HepG2 (cell line): ENCODE measurements around the gene SPG7. TPM values are rescaled to one million over a fixed set of nuclear protein-coding genes. Genes with fewer than 3 reads are reported as not detected.
A peak's percentile ranks its signal among the peaks of the same experiment; 100 is the strongest.

Source experiments
- BCLAF1 ChIP-seq: fragments of 450-650 bp; IDR thresholded peaks from 2 replicates; pipeline ENCODE4 v1.6.1; 2017; ENCODE audit warnings: mild to moderate bottlenecking
- KAT8 ChIP-seq: IDR thresholded peaks from 2 replicates; pipeline ENCODE4 v1.6.1; 2016; ENCODE audit warnings: missing genetic modification reagents, missing compliant biosample characterization
- KLF16 ChIP-seq, 2 experiments: sonication (generic) in 1 of 2; formaldehyde crosslinking in 1 of 2; IDR thresholded peaks; 2 replicates each; pipeline versions ENCODE4 v1.6.1 to v1.8.0; 2016 to 2023; ENCODE audit warnings: missing genetic modification reagents in 2 of 2, missing compliant biosample characterization in 1 of 2
- KMT2B ChIP-seq: IDR thresholded peaks from 2 replicates; pipeline ENCODE4 v1.6.1; 2016; ENCODE audit warnings: missing genetic modification reagents, missing compliant biosample characterization
- MXD1 ChIP-seq: sonication (generic); formaldehyde crosslinking; IDR thresholded peaks from 2 replicates; pipeline ENCODE4 v1.4.0; 2020; ENCODE audit warnings: mild to moderate bottlenecking, missing genetic modification reagents
- NFKB2 ChIP-seq: sonication (generic); formaldehyde crosslinking; IDR thresholded peaks from 2 replicates; pipeline ENCODE4 v1.4.0; 2020; ENCODE audit warnings: missing genetic modification reagents, borderline replicate concordance
- RFX5 ChIP-seq: IDR thresholded peaks from 2 replicates; pipeline ENCODE4 v1.6.1; 2011; ENCODE audit warnings: low read depth, low read length, improper control_type of control experiment
- ZBTB7B ChIP-seq: sonication (generic); formaldehyde crosslinking; IDR thresholded peaks from 2 replicates; pipeline ENCODE4 v1.4.0; 2020; ENCODE audit warnings: missing genetic modification reagents
- ZC3H13 ChIP-seq: sonication (generic); formaldehyde crosslinking; IDR thresholded peaks from 2 replicates; pipeline ENCODE4 v1.8.1; 2023; ENCODE audit warnings: mild to moderate bottlenecking, missing genetic modification reagents, moderate library complexity
- ZNF143 ChIP-seq: sonication (generic); formaldehyde crosslinking; IDR thresholded peaks from 2 replicates; pipeline ENCODE4 v1.4.0; 2020; ENCODE audit warnings: missing genetic modification reagents
- ZNF260 ChIP-seq: sonication (generic); formaldehyde crosslinking; IDR thresholded peaks from 2 replicates; pipeline ENCODE4 v1.4.0; 2020; ENCODE audit warnings: missing genetic modification reagents, low read depth, mild to moderate bottlenecking, borderline replicate concordance
- ZNF263 ChIP-seq: sonication (generic); formaldehyde crosslinking; IDR thresholded peaks from 2 replicates; pipeline ENCODE4 v1.4.0; 2020; ENCODE audit warnings: missing genetic modification reagents
- ZNF460 ChIP-seq: sonication (generic); formaldehyde crosslinking; IDR thresholded peaks from 2 replicates; pipeline ENCODE4 v1.5.1; 2020; ENCODE audit warnings: missing genetic modification reagents, mild to moderate bottlenecking, borderline replicate concordance
- ZNF777 ChIP-seq: sonication (generic); formaldehyde crosslinking; IDR thresholded peaks from 2 replicates; pipeline ENCODE4 v1.4.0; 2020; ENCODE audit warnings: missing genetic modification reagents
- polyA plus RNA-seq, 8 experiments: library from polyadenylated mRNA; depleted of rRNA in 3 of 8; stranded (reverse) in 7 of 8; unstranded in 1 of 8; fragments of >200 nt; fragmentation: Illumina TruSeq in 4 of 8; extraction: Trizol in 4 of 8; gene quantifications; 2 replicates each; pipeline versions ENCODE4 v1.2.1 to v1.2.3, GENCODE V29; 2011 to 2016; ENCODE audit warnings: low read depth in 4 of 8, missing spikeins in 1 of 8, mixed read lengths in 1 of 8; ENCODE audit not compliant: insufficient read depth in 1 of 8
- total RNA-seq, 5 experiments: library from RNA; depleted of rRNA; stranded (reverse); fragments of >200 nt; fragmentation: Illumina TruSeq; extraction: Trizol; gene quantifications; 2 replicates each; pipeline ENCODE4 v1.2.3, GENCODE V29; 2016; ENCODE audit warnings: low read depth in 1 of 5
- TF ChIP-seq, protein P1 (sequence below): sonication (generic); formaldehyde crosslinking; IDR thresholded peaks from 2 replicates; pipeline ENCODE4 v1.4.0; 2020; ENCODE audit warnings: missing genetic modification reagents; ENCODE audit errors: not compliant biosample characterization
- TF ChIP-seq, protein P2 (sequence below): conservative IDR thresholded peaks from 2 replicates; pipeline ENCODE4 v1.6.1; 2018; ENCODE audit warnings: missing genetic modification reagents
- TF ChIP-seq, protein P3 (sequence below): IDR thresholded peaks from 2 replicates; pipeline ENCODE4 v1.6.1; 2016; ENCODE audit warnings: control low read depth
- TF ChIP-seq, protein P4 (sequence below): sonication (generic); formaldehyde crosslinking; conservative IDR thresholded peaks from 2 replicates; pipeline ENCODE4 v1.8.0; 2022; ENCODE audit warnings: mild to moderate bottlenecking, moderate library complexity, missing genetic modification reagents

The SPG7 gene
- total and polyA plus RNA-seq, 2 of the 13 experiments (the other 11 are each of a cell fraction or from before 2014, with no cell fraction given), result 66.0 to 136 TPM

- TF ChIP-seq, protein P1, sequence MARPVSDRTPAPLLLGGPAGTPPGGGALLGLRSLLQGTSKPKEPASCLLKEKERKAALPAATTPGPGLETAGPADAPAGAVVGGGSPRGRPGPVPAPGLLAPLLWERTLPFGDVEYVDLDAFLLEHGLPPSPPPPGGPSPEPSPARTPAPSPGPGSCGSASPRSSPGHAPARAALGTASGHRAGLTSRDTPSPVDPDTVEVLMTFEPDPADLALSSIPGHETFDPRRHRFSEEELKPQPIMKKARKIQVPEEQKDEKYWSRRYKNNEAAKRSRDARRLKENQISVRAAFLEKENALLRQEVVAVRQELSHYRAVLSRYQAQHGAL (CRISPR knock-in tag), result peak; percentile 40
- TF ChIP-seq, protein P2, sequence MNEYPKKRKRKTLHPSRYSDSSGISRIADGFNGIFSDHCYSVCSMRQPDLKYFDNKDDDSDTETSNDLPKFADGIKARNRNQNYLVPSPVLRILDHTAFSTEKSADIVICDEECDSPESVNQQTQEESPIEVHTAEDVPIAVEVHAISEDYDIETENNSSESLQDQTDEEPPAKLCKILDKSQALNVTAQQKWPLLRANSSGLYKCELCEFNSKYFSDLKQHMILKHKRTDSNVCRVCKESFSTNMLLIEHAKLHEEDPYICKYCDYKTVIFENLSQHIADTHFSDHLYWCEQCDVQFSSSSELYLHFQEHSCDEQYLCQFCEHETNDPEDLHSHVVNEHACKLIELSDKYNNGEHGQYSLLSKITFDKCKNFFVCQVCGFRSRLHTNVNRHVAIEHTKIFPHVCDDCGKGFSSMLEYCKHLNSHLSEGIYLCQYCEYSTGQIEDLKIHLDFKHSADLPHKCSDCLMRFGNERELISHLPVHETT (CRISPR knock-in tag), result peak; percentile 64
- peak; percentile 88 for TF ChIP-seq MXD1
- TF ChIP-seq KLF16 (CRISPR knock-in tag; IDR thresholded peaks at IDR 0.05), result peak in 1 of 2 experiments; percentile 88; a peak in 2 of 4 replicates
- TF ChIP-seq ZNF143, result peak; percentile 80
- 0 out of 2 replicates have a peak, but pooled peaks have one; percentile 57 for TF ChIP-seq RFX5
- peak; percentile 31; the same call in 1 of the 2 replicates for TF ChIP-seq ZNF263
- TF ChIP-seq ZNF460 (CRISPR knock-in tag), result no peak
- no peak; the same call in 1 of the 2 replicates for TF ChIP-seq ZBTB7B (CRISPR knock-in tag)
- no peak for TF ChIP-seq ZC3H13
- peak; percentile 76; the same call in 1 of the 2 replicates for TF ChIP-seq KMT2B (CRISPR knock-in tag)
- TF ChIP-seq, protein P3, sequence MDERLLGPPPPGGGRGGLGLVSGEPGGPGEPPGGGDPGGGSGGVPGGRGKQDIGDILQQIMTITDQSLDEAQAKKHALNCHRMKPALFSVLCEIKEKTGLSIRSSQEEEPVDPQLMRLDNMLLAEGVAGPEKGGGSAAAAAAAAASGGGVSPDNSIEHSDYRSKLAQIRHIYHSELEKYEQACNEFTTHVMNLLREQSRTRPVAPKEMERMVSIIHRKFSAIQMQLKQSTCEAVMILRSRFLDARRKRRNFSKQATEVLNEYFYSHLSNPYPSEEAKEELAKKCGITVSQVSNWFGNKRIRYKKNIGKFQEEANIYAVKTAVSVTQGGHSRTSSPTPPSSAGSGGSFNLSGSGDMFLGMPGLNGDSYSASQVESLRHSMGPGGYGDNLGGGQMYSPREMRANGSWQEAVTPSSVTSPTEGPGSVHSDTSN (CRISPR knock-in tag), result peak; percentile 95
- TF ChIP-seq ZNF260 (CRISPR knock-in tag), result no peak
- TF ChIP-seq KAT8 (CRISPR knock-in tag), result peak; percentile 95
- TF ChIP-seq BCLAF1, result no peak
- TF ChIP-seq, protein P4, sequence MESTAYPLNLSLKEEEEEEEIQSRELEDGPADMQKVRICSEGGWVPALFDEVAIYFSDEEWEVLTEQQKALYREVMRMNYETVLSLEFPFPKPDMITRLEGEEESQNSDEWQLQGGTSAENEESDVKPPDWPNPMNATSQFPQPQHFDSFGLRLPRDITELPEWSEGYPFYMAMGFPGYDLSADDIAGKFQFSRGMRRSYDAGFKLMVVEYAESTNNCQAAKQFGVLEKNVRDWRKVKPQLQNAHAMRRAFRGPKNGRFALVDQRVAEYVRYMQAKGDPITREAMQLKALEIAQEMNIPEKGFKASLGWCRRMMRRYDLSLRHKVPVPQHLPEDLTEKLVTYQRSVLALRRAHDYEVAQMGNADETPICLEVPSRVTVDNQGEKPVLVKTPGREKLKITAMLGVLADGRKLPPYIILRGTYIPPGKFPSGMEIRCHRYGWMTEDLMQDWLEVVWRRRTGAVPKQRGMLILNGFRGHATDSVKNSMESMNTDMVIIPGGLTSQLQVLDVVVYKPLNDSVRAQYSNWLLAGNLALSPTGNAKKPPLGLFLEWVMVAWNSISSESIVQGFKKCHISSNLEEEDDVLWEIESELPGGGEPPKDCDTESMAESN (CRISPR knock-in tag), result peak; percentile 63
- peak; percentile 75; the same call in 1 of the 2 replicates for TF ChIP-seq NFKB2 (CRISPR knock-in tag)
- peak; percentile 99 for TF ChIP-seq ZNF777 (CRISPR knock-in tag)
Observed at GRCh38 chr16:89490439-89491237, 17.6 kb upstream of the SPG7 start, which contains the start of gene ANKRD11 (continued).
